HG03064 (cell line): ENCODE results near the gene ABCC12.
"Not testable (repeated sequence)": the region's sequence is repeated elsewhere in the genome, so short reads cannot be mapped to it uniquely, and the experiment has no call there.

Experiments used
- ATAC-seq: cut with Tn5 transposase; IDR thresholded peaks from one replicate; pipeline ENCODE4 v1.9.1; 2021; ENCODE audit warnings: low read depth; ENCODE audit not compliant: unreplicated experiment

The ABCC12 gene

DNA sequence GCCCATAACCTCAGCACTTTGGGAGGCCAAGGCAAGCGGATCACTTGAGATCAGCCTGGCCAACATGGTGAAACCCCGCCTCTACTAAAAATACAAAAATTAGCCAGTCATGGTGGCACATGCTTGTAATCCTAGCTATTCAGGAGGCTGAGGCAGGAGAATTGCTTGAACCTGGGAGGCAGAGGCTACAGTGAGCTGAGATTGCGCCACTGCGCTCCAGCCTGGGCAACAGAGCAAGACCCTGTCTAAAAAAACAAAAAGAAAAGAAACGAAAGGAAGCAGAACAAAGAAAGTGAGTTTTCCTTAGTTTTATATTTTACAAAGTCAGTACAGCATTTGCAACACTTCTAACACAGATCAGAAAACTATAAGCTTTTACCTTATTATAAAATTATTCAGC is 10.8 kb upstream of the ABCC12 start:
- not testable (repeated sequence) for ATAC-seq

DNA sequence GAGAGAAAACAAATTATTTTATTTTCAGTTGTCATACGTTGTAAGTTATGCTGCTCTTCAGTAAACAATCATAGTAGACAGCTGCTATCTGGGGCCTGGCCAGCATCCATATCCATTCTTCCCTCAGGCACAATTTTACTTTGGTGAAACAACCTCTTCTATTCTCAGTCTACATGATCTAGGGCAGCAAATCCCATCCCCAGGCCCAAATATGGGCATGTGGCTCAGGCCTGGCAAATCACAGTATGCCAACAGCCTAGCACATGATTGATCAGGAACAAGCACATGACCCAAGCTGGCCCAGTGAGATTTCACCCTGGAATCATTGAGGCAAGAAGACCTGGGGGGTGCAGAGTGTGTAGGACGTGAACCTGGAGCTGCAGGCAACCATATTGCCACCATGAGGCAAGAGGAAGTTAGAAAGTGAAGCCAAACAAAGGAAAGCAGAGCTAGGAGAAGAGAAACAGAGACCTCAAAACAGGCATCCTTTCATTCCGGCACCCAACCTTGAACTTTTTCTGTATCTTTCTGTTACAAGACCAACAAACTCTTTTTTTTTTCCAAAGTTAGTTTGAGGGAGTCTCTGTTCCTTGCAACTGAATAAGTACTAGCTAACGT is 10.3 kb upstream of the ABCC12 start:
- ATAC-seq: no peak

DNA sequence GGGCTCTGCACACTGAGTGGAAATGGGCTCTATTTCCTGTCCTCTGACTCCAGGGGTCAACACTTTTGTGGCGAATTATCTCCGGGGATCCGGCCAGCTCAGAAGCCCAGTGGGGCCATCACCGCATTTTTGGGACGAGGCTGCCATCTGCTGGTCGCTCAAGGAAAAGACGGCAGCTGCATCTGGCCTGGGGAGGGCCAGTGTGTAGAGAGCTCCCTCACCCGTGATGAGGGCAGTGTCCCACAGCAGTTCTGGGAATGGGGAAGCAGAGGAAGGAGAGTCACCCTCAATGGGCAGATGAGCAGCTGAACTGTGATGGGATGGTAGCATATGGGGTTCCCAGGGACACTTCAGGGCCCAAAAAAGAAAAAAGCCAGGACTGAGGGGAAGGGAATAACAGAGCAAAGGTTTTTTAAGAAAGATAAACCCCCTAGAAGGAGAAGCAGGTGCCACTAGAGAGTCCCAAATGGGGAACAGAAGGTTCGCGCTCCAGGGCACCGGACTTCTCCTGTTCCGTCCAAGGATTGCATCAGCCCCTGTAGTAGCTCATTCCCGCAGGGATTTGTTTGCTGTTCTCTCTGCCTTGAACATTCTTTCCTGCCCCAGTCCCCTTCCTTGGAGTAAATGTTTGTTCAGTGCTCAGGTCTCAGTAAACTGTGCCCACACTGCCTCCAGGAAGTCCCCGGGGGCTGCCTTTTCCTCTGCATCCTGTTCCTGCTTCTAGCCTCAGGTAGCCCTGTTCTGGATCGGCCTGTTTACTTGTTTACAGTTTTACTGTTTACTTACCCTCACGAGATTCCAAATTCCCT is 9.3 kb upstream of the ABCC12 start:
- no peak for ATAC-seq

DNA sequence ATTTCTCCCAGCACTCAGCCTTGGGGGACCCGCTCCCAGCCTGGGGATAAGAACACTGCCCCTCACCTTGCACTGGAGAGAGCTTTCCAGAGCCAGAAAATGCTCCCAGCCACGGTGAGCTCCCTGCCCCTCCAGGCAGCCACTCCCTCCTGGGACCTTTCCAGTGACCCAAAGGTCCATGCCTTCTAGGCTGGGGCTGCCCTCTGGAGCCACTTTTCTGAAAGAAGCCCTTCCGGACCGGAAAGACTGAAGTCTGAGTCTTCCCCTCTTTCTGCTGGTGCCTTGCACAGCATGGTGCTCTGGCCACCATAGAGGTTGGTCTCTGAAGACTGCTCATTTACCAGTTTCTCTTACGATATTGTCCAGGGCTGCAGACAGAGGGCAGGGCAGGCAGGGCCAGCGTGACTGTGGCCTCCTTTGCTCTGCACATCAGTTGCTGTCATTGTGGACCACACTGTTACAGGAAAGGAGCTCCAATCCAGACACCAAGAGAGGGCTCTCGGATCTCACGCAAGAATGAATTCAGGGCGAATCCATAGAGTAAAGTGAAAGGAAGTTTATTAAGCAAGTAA is 7.1 kb upstream of the ABCC12 start:
- ATAC-seq: no peak

DNA sequence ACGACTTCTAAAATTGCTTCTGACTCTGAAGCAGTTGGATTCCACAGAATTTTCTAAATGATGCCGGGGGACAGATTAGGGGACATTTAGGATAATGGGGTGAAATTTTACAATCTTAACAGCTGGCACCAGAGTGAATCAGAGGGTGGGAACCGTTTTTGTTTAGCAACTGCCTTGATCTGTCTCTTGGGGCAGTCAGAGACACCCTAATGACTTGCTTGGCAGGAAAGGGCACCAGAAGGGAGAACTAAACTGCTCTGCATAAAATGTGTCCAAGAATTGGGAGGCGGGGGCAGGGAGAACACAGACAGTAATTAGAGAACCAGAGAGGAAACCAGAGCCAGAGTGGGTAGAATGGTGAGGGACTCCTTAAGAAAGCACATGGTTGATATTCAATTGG is 6.1 kb upstream of the ABCC12 start:
- ATAC-seq: no peak

DNA sequence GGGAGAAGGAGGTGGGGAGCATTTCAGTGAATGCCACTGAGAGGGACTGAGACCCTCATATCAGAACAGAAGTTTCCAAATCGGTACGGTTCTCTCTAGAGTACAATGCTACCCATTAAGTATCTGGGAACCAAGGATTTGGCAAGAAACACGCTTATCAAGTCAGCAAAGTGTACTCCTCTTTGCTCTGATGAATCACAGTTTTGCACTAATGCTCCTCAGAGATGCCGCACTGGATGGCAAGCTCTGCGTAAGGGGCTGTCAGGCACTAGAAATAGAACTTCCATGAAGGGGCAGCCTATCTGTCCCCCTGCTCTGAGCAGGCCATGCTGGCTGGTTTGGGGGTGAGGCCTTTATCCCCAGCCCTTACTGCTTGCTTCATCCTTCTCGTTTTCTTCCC is 4.8 kb upstream of the ABCC12 start:
- ATAC-seq: no peak

DNA sequence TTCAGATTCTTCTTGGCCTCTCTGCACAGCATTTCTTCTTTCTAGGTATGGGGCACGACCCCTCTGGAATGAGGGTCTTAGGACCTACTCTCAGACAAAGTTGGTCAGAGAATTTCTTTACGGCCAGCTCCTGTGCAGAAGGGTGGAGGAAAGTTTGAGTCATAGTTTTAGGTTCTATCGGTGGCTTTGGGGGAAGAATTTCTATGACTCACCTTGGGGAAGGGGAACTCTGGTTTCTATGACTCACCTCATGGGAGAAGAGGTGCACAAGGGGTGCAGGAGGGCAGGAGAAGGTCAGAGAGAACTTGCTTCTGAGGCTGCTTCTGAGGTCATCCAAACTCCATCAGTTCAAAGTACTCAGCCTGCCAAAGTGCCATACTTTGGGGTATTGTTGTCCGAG is 2.5 kb upstream of the ABCC12 start:
- no peak for ATAC-seq

DNA sequence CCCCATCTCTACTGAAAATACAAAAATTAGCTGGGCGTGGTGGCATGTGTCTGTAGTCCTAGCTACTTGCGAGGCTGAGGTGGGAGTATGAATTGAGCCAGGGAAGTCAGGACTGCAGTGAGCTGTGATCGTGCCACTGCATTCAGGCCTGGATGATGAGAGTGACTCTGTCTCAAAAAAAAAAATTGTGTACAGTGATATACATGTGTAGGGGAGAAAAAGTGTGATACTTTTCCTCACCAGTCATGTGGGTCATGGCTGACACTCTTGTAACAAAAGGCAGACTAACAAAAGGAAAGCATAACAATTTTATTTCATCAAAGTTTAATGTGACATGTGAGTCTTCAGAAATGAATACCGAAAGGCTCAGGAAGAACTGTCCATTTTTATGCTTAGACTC is 2.0 kb upstream of the ABCC12 start:
- no peak for ATAC-seq

DNA sequence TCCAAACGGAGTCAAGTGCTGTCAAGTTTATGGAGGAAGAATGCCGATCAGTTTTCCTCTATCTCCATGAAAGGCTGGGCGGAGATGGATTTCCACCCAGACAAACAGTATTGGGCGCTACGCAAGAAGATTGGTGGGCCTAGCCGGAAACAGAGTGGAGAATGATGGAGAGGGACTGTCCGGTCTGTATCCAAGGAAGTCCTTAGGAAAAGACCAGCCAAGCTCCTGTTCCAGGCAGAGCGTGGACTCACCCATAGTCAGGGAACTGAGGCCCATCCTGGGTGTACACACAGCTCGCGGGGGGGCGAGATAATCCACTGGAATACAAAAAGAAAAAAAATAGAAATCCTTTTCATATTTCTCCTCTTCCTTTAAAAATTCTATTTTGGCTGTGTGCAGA is 1.5 kb upstream of the ABCC12 start:
- ATAC-seq: no peak

DNA sequence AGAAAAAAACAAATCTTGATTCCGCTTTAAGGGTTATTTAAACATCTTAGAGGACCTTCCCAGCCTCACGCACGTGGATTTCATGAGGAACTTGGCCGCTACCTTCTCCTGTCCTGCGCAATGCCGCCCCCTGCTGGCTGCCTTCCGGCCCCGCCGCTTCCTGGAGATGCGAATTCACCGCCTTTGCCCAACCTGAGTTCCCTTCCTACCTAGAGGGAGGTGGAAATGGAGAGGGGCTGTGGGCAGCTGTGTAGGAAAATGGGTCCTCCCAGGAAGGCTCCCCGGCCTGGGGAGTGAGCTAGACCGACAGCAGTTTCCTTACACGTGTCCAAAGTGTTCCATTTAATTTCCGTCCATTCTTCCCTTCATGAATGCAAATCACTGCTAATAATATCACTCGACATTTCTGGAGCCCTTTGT is 1.0 kb upstream of the ABCC12 start:
- ATAC-seq: no peak

DNA sequence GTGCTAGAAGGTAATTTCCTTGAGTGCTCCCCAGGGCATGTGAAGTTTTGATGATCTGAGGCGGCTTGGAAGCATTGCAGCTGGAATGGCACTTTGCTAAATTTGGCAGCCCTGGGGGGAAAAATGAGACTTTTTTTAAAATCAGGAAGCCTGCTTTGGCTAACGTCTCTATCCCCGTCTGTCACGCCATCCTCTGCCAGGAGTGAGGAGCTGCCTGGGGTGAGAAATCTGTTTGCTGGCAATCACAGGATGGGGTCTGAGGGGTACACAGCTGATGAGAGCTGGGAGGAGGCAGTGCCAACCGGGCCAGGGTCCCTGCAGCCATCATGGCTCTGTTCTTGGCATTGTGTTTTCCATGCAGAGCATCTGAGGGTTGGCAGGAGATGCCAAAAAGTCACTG is 2.0 kb downstream of the ABCC12 start:
- no peak for ATAC-seq

DNA sequence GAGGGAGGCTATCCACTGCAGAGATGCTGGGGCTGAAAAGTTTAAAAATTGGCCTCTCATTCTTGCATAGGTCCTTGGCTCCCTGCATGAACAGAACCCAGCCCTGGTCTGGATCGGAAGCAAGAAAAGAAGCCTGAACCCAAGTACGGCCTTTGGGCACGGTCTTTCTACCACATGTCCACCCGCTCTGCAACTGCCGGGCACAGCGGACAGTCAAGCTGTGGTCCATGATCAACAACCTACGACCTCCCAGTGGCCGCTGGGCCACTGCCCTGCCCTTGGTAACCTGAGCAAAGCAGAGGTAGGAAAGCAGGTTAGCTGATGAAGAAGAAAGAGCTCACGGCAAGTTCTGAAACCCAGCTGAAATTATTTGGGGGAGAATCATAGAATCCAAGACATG is 3.6 kb downstream of the ABCC12 start:
- no peak for ATAC-seq

DNA sequence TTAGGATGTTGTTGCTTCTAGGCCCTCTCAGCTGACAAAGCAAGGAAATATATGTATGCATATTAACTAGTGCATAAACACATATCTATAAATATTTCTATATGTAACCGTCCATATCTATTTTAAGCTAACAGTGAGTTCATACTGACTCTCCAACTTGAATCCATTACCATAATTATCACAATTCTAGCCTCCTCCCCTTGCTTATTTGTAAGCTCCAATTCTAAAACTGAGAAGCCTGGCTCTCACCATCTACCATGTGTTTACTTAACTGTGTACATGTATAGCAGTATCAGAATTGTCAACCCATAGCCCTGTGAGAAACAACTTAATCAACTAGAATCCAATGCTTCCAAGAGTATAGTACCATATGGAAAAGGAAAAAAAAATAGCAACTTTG is 5.1 kb downstream of the ABCC12 start:
- no peak for ATAC-seq

DNA sequence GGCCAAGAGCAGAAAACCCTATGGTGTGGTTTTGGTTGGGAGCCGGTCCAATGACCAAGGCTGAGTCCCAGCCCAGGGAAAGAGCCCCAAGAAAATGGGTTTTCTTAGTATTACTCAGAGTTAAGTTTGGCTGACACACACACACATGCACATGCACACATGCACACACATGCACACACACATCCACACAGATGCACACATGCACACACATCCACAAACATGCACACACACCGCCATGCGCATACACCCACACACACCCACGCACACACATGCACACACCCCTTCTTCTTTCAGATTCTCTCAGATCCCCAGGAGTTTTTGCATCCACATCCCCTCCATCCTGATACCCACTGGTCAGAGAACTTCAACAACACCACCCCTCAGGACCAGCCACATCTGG is 9.1 kb downstream of the ABCC12 start:
- no peak for ATAC-seq

DNA sequence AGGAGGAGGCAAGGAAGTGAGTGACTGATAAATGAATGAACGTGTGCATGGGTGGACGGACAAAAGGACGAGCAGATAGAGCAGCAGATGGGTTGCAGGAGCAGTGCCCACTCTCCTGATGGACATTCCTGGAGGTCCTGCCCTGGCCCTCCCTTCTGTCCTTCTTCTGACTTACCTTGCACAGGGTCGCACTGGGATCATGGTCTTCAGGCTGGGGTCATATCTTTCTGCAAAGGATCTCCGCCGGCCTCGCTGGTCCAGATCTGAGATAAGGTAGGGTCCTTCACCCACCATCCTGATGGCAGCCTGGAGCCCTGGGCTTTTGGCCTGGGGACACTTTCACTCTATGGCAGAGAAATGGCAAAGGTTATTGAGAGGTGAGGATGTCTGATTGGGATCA is 9.7 kb downstream of the ABCC12 start:
- no peak for ATAC-seq

DNA sequence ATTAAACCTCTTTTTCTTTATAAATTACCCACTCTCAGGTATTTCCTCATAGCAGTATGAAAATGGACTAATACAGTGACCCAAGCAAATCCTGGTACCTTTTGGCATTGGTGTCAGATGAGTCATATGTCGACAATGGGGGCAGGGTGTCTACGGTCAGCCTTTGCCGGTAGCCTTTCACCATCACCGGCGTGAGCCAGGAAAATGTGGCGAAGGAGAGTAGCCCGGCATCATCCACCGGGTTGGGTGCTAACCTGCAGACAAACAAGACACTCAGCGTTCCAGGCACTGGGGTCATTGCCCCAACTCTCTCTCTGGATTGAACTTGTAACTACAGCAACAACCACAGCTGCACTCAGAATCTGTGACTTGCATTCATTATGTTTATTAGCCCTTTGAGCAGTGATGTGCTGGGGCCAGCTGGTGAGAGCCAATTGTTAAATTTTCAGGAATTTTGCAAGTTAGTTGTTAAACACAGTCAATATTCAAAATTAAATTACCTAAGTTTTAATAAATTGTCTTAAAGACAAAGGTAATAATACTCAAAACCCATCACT is 11.9 kb downstream of the ABCC12 start:
- no peak for ATAC-seq

DNA sequence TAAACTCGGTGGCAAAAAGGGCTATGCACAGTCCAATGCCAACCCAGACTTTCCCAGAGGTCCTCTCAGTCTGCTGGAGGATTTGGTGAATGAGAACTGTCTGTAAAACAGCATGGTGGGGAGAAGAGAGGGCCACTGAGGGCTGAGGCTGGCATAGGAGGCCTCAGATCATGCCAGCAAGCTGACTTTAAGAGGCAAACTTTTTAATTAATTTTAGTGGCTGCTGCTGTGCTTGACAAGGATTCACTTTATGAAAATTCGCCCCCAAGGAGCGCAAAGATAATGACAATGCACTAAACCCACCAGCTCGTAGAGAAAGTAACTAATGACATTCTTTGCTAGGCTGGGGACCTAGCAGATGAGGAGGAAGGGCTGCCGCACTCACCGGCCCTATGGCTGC is 15.0 kb downstream of the ABCC12 start:
- no peak for ATAC-seq

DNA sequence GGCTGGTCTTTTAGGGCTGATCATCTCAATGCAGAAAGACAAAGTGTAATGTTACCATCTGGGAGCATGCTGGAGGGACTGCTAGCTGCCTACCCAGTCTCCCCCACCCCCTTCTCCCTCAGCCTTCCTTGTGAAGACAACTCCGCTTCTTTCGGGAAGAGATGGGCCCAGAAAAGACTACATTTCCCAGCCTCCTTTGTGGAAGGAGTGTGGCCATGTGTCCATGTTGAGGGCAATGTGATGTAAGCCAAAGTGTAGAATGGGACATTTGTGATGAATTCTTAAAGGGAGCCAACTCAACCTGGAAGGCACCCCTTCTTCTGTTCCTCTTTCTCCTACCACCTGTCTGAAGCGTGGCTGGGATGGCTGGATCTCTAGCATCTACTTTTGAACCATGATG is 16.3 kb downstream of the ABCC12 start:
- ATAC-seq: no peak

DNA sequence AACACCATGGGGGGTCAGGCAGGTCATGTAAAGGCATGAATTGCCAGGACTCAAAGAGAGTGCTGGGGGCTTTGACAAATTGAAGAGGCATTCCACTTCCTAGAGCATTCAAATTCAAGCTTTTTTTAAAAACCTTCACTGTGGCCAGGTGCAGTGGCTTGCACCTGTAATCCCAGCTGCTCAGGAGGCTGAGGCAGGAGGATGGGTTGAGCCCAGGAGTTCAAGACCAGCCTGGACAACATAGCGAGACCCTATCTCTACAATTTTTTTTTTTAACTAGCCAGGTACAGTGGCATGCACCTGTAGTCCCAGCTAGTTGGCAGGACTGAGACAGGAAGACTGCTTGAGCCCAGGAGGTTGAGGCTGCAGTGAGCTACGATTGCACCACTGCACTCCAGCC is 17.2 kb downstream of the ABCC12 start:
- no peak for ATAC-seq

DNA sequence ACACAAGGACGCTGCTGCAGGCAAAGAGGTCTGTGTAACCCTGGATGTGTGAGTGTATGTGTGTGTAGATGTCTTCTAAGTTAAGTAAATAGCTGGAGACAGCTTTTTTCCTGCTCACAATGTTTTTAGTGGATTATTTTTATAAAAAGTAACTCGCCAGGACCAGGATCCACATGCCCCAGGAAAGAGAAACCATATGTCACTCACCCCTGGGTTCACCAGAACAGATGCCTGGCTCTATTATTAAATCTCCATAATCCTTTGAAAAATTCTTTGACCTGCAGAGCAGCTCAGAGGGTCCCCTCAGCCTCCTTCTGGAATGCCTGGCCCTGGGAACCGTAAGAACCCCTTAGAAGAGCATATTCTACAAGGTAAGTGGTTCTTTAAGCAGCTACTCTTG is 18.0 kb downstream of the ABCC12 start:
- no peak for ATAC-seq

DNA sequence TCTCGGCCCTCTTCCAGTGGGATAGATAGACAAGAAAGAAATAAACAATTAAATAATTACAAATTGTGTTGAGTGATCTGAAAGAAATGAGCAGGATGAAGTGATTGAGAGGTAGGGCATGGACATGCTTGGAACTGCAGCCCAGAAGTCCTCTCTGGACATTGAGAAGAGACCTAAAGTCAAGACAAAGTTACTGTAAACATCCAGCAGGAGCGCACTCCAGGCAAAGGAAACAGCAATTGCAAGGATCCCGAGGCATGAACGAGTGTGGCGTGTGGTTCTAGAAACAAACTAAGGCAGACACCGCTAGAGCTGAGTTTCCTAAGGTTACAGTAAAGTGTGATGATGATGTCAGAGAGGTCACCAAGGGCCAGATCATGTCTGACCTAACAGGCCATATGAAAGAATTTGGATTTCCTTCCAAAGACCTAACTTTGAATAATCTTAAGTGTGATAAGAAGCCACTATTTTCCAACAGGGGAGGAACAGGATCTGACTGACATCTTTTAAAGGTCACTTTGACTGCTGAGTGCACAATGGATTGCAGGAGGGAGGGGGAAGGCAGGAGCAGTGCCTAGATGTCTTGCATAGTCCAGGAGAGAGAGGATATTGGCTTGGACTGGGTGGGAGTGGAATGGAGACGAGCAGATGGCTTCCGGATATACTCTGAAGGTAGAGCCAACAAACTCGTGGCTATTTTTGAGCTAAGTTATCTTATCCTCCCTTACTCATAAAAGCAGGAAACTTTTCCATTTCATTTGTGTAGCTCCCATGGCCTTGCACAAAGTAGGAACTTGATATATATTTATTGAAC is 19.0 kb downstream of the ABCC12 start:
- ATAC-seq: no peak
